NCI-H2171 treated with DMSO at 0.1 percent for 48 hours (cell line): ENCODE results near the gene ZNF808.
"Not testable (repeated sequence)": the region's sequence is repeated elsewhere in the genome, so short reads cannot be mapped to it uniquely, and the experiment has no call there.

Experiments used
- DNase-seq: peaks from one replicate; lab custom pipeline; 2025; lab: John Stamatoyannopoulos, UW

ZNF808 gene

GRCh38 chr19:52593441-52593840, 66.0 kb downstream of the ZNF808 start:
- not testable (repeated sequence) for DNase-seq

- DNase-seq, result no peak
Observed at GRCh38 chr19:52599241-52599640, 71.8 kb downstream of the ZNF808 start.

- no peak for DNase-seq
Observed at GRCh38 chr19:52600639-52601024, 73.2 kb downstream of the ZNF808 start.

GRCh38 chr19:52601025-52601973, 73.8 kb downstream of the ZNF808 start:
- DNase-seq, result peak; percentile 76

GRCh38 chr19:52601974-52602366, 74.5 kb downstream of the ZNF808 start:
- DNase-seq, result not testable (repeated sequence)

- no peak for DNase-seq
Observed at GRCh38 chr19:52602941-52603340, 75.5 kb downstream of the ZNF808 start.

- DNase-seq, result no peak
Observed at GRCh38 chr19:52603558-52604207, 76.2 kb downstream of the ZNF808 start.
